IPS-11a (cell line): ENCODE measurements around the gene ADCY1.

Experiments
- H3K4me3 ChIP-seq: one replicate; pipeline ENCODE4 v1.5.1; 2013; ENCODE audit warnings: low read depth, low read length, control low read depth

ADCY1 gene

DNA sequence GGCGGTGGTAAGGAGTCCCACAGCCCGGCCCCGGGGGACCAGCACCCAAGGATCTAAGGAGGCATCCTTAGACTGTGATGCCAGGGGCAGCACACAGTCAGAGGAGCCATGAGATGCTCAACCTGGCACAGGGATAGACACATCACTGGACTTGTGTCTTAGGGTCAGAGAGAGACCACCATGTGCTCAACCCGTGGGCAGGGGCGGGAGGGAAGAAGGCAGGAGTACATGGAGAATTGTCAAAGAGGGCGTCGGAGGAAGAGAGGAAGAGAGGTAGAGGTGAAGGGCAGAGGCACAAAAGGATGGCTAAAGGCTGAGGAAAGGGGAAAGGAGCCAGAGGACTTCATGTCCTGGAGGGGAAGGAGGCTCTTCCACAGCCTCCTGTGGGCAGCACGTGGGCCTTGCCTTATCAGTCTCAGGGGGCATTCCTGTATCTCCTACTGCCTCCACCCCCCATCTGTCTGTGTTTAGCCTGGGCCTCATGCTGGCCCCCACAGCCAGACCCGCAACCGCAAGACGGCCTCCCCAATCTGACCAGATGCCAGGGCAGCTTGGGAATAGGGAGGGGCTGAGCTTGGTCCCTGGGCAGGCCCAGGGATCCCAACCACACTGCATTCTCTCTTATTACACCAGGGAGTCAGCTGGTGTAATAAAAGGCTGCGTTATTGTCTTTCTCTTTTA lies 2.2 kb downstream of the ADCY1 start:
- no peak overlapping the region for H3K4me3 ChIP-seq

- no peak overlapping the region for H3K4me3 ChIP-seq
Observed at GRCh38 chr7:45578022-45578421, 3.9 kb downstream of the ADCY1 start.

GRCh38 chr7:45578467-45578866 lies 4.3 kb downstream of the ADCY1 start:
- no peak overlapping the region for H3K4me3 ChIP-seq

GRCh38 chr7:45579391-45579801 lies 5.2 kb downstream of the ADCY1 start:
- H3K4me3 ChIP-seq = no peak overlapping the region

- H3K4me3 ChIP-seq = no peak overlapping the region
Observed at GRCh38 chr7:45580053-45580872, 6.1 kb downstream of the ADCY1 start.

GRCh38 chr7:45581271-45581780 lies 7.2 kb downstream of the ADCY1 start:
- no peak overlapping the region for H3K4me3 ChIP-seq

GRCh38 chr7:45582136-45582749 lies 8.1 kb downstream of the ADCY1 start:
- no peak overlapping the region for H3K4me3 ChIP-seq

DNA sequence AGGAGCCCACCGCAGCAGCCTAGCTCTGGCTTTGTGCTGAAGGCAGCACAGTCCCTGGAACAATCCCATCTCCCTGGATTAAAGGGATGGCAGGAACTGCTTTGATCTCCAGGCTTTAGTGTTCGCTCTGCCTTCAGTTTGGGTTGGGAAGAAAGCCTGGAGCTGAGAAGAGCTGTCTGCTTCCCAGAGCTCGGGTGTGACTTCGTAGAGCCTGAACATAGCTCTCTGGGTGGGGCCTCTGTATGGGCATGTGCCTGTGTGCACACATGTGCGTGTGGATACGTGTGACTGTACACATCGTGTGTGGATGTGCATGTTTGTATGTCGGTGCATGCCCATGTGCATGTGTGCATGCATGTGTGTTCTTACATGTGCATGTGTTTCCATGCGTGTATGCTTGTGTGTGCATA lies 8.7 kb downstream of the ADCY1 start:
- H3K4me3 ChIP-seq = no peak overlapping the region

DNA sequence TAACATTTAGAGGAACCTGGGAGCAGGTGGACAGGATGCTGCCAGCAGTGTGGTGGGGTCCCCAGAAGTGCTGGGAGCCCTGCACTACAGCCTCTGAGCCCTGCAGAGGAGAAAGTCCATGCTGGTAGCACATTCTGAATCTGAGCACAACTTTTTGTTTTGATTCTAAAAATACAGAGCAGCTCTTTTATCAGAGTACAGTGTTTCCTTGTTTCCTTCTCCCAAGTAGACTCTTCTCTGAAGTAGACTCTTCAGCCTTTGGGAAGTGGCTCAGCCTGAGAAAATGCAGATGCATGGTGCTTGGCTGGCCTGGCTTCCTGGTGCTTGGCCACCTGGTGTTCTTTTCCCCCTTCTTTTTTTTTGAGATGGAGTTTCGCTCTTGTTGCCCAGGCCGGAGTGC lies 9.1 kb downstream of the ADCY1 start:
- no peak overlapping the region for H3K4me3 ChIP-seq

DNA sequence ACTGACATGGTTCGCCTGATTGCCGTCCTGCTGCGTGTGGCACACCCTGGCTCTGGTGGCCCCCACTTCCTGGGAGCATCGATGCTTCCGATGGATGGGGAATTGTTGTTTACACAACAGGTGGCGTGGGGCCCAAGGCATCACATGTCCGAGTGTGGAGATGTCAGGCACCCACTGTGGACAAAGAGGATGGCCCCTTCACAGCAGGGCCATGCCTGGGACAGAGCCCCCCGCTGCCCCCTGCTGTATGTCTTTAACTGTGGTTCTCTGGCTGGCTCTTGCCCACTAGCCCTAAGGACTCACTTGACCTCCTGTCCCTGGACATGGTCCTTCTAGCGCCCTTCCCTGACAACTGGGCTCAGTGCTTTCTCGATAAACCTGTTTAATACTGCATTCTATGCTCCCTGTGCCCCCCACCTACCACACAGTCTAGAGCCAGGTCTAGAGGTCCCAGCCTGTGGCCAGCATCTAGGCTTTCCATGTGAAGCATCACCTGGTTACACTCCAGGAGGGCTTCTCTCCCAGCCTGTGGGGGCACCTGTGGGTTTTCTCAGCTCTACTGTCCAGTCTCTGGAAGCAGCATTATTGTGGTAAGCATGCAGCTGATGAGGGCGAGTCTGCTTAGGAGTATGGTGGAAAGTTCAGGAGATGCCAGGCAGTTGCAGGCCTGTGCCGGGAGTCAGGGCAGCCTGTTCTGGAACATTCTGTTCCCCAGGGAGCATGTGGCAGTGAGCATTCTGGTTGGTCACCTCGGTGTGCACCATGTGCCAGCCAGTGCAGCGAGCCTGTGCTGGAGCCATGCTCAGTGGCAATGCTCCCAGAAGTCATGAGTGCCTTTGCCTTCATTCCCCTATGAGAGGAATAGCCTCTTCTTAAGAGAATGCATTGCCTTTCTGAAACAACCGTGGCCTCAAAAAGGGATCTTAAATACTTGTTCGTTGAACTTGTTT lies 10.4 kb downstream of the ADCY1 start:
- no peak overlapping the region for H3K4me3 ChIP-seq

GRCh38 chr7:45585628-45586027 lies 11.5 kb downstream of the ADCY1 start:
- H3K4me3 ChIP-seq = no peak overlapping the region

DNA sequence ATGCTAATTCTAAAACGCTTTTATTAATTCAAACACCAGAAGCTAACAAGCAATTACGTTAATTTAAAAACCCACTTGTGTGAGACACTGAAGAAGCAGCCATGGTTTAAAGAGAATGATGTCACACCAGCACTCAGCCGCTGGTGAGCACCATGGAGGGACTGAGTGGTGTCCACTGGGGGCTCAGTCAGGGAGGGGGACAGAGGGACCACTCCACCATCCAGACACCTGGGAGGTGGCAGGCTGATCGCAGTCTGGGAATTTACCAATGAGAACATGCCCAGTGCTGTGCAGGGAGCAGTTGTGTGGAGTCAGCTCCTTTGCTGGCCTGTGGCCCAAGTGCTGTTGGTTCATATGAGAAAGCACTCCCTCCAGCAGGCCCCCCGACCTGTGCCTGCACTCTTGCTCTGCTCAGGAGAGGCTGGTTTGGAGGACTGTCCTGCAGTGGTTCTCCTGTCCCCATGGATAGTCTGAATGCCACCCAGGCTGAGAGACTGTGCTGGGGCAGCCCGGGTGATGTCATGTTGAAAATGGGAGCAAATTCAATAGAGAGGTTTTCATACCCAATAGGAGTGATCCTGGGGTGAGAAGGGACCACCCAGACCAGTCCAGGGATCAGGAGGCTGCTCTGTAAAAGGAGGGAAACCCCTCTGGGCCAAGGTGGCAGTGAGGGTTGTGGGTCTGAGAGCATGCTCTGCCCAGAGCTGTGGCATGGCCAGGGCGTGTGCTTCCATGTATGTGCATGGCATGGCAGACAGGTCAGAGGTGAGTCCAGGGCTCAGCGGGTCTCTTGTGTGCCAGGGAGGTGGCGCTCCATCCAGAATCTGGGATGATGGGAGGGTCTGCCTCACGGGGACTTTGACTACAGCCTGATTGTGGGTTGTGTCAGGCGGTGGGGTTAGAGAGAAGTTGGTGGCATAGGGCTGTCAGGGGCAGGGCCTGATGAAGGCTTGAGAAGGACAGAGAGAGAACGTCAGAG lies 12.7 kb downstream of the ADCY1 start:
- no peak overlapping the region for H3K4me3 ChIP-seq

DNA sequence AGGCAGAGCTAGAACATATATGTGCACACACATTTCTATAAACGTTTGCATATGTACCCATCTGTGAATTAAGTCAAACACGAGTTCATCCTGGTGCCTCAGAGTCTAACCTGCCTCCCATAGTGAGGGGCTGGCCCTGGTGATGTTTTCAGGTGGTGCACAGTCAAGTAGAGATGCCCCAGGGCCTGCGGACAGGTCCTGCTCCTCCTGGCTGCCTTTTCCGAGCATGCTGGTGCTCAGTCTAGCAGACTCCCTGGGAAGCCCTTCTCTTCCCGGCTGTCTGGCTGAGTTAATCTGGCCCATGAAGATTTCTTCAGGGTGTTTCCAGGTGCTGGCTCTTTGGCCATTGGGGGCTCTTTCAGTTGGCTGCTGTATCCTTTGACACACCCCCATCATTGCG lies 14.3 kb downstream of the ADCY1 start:
- H3K4me3 ChIP-seq = no peak overlapping the region

DNA sequence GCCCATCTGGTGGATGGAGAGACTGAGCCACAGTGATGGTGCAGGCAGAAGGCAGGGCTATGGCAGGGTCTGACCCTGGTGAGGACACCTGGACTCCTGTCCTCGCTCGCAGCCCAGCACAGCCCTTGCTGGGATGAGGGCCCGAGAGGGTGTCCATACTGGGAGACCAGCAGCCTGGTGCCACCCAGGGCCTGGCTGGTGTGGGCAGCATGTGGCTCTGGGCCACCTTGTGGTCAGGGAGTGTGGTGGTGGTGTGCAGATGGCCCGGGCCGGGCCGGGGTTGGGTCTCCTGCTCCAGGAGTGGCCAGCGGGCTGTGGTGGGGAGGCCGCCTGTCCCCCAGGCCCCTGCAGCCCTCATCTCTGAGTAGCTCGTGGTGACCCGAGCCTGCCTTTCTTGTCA lies 14.9 kb downstream of the ADCY1 start:
- H3K4me3 ChIP-seq = no peak overlapping the region

DNA sequence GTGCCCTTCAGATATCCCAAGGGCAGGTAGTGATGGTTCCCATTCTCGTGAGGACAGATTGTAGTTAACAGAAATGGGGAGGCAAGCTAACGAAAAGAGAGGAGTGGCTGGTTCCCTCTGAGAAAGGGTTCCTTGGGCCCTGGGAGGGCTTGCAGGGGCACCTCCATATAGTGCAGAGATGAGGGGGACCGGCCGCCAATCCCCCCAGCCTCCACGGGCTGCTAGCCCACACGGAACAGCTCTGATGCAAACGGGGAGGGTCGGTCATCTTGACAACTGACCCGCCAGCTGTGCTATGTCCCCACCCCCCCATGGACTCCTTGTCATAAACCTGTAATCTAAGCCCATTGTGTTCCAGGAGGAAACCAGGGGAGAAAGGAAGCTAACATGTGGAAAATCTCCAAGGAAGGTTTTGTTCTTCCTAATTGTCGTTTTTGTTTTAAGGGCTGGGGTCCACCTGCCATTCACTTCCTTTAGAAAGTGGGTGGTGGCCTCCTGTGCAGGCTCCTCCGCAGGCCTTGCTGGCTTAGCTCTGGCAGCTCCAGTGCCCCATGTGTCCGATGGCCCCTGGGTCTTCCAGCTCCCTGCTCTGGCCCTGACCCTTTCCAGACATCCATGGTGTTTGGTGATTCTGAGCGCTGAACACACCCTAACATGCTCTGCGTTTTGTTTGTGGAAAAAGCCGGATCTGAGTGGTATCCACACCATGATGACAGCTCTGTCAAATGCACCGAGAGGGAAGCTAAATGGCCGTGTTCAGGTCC lies 15.9 kb downstream of the ADCY1 start:
- no peak overlapping the region for H3K4me3 ChIP-seq

GRCh38 chr7:45590679-45591057 lies 16.5 kb downstream of the ADCY1 start:
- no peak overlapping the region for H3K4me3 ChIP-seq

DNA sequence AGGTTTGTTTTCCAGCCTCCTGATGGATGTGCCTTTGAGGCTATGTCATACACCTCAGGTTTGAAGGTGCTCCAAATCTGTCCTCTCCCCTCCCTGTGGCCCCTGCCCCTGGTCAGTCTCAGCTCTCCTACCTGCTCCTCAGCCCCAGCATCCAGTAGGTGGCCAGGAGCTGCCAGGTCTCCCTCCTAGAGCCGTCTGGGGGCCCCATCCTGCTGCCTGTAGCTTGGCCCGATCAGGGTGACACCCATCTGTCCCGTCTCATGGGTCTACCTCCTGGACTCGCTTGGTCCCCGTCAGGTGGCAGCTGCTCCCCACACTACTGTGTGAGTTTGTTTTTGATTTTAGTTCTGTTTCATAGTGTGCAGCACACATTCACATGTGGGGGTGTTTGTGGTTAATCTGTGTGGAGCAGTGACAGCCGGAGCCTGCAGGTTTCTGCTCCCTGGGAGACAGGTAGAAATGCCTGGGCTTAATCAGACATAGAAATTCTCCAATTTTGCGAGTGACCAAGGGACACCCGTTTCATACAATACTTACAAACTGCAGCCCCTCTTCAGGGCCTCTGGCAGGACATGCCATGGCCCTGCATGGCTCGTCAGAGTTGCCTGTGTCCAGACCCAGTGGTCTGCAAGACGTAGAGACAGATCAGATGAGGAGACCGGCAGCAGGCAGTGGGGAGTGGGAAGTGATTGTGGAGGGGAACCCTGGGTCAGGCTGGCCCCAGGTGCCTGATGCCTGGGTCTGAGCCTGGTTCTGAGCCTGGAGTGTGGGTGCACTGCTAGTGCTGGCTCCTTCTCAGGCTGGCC lies 17.1 kb downstream of the ADCY1 start:
- no peak overlapping the region for H3K4me3 ChIP-seq
